Pancreas (tissue), 10 donors: ENCODE data around the gene IL15RA. TPM values are rescaled to one million over a fixed set of nuclear protein-coding genes. Genes with fewer than 3 reads are reported as not detected.

Experiments used
- ATAC-seq, 4 donors: fragments of 200-7000 bp; cut with Tn5 transposase; one replicate each; pipeline versions ENCODE4 v1.8.0 to v1.9.1; 2020; ENCODE audit warnings: mild to moderate bottlenecking in 4 of 4, moderate library complexity in 4 of 4
- DNase-seq, 6 donors: peaks; one replicate each; pipeline ENCODE4 v3.0.0-alpha.2; 2020
- FAIRE-seq: peaks from 2 replicates; lab custom pipeline; 2012; peaks lifted over from hg19 to GRCh38; lab: Jason Lieb, UNC
- H3K27ac ChIP-seq, 4 donors: fragments of 200-600 bp; sonication (generic); 1 replicate in 3 of 4; 2 replicates in 1 of 4; pipeline versions ENCODE4 v1.5.0 to v1.8.0; 2020
- H3K27me3 ChIP-seq, 4 donors: fragments of 200-600 bp; one replicate each; pipeline ENCODE4 v1.8.0; 2021
- H3K36me3 ChIP-seq, 3 donors: fragments of 200-600 bp; sonication (generic) in 1 of 3; one replicate each; pipeline versions ENCODE4 v1.5.0 to v1.8.0; 2020 to 2021
- H3K4me1 ChIP-seq, 3 donors: fragments of 200-600 bp; one replicate each; pipeline ENCODE4 v1.8.0; 2021
- H3K4me3 ChIP-seq, 4 donors: fragments of 200-600 bp; sonication (generic) in 2 of 4; one replicate each; pipeline versions ENCODE4 v1.5.0 to v1.8.0; 2020 to 2021
- H3K9me3 ChIP-seq, 4 donors: fragments of 200-600 bp; one replicate each; pipeline ENCODE4 v1.8.0; 2021
- CTCF ChIP-seq, 4 donors: fragments of 200-600 bp; sonication (generic) in 3 of 4; IDR thresholded peaks; one replicate each; pipeline versions ENCODE4 v1.5.0 to v1.8.0; 2021; ENCODE audit warnings: antibody characterized with exemption in 4 of 4
- WGBS, 2 donors: extraction: QIAGEN DNeasy Blood & Tissue Kit; methylation state at CpG; one replicate each; pipeline ENCODE4 v1.1.7; 2013; 5-methylcytosine and 5-hydroxymethylcytosine counted together
- intact Hi-C, 3 donors: fragments of 100-400 bp; cut with DNase I; formaldehyde crosslinking; loops; one replicate each; pipeline versions ENCODE4 v1.11.1 to v1.14.2; 2022
- polyA plus RNA-seq, 2 donors: library from polyadenylated mRNA; stranded (reverse); fragments of 200-250 nt; gene quantifications; one replicate each; pipeline ENCODE4 v1.2.3, GENCODE V29; 2013
- total RNA-seq, 6 donors: library from RNA; stranded (reverse); fragmentation: NEBNext Ultra II Directional in 4 of 6; extraction: Animal tissue kit (Norgen Biotek cat#: 25700) in 4 of 6; gene quantifications; one replicate each; pipeline versions ENCODE4 v1.2.1 to v1.2.4, GENCODE V29; 2021 to 2023
- donor health status: healthy with polysubstance abuse.
- donor health status: DM: no; HTN: no; CAD: no; lungs with moderate emphysema.
- donor health status: DM: no; HTN: no; CAD: no.
- donor health status: control.
- donor health status: control.
- donor health status: Bipolar disorder and iron deficiency.
- donor health status: DM: yes; HTN: yes; CAD: no.
- donor health status: DM: no; HTN: no; CAD: no.
- donor health status: DM: no; HTN: no; CAD: no.
- donor health status: DM: yes; HTN: yes; CAD: no.

The IL15RA gene
- total and polyA plus RNA-seq, 8 donors: 6.9 to 14.3 (median 11.0) TPM

- no peak for TF ChIP-seq CTCF (IDR thresholded peaks at IDR 0.05)
- 85 to 86% methylated on average over 10 of the region's 10 CpGs for WGBS, 2 donors
- FAIRE-seq (no peak), ATAC-seq (no peak), DNase-seq (no peak)
- intact Hi-C loops: no loop called here
- Histone ChIP-seq H3K9me3 (no peaks in the 10 kb centered on the region), H3K4me3 (no peak overlapping the region), H3K36me3 (peaks cover 12 to 85% (median 18%) of the 10 kb centered on the region in 3 donors), H3K27ac (no peak overlapping the region), H3K4me1 (no peaks in the 10 kb centered on the region), H3K27me3 (no peaks in the 10 kb centered on the region)
Measured at GRCh38 chr10:5924889-5925288, 52.5 kb downstream of the IL15RA start.

- Histone ChIP-seq H3K4me3 (no peak overlapping the region), H3K4me1 (no peaks in the 10 kb centered on the region), H3K36me3 (peaks cover 9 to 84% (median 32%) of the 10 kb centered on the region in 3 donors), H3K9me3 (no peaks in the 10 kb centered on the region), H3K27me3 (no peaks in the 10 kb centered on the region), H3K27ac (no peak overlapping the region)
- intact Hi-C loops: no loop called here
- ATAC-seq (no peak), FAIRE-seq (no peak), DNase-seq (no peak)
- 82 to 84% methylated on average over 5 of the region's 5 CpGs for WGBS, 2 donors
- no peak for TF ChIP-seq CTCF (IDR thresholded peaks at IDR 0.05)
Measured at GRCh38 chr10:5921746-5922145, 55.6 kb downstream of the IL15RA start.

DNA sequence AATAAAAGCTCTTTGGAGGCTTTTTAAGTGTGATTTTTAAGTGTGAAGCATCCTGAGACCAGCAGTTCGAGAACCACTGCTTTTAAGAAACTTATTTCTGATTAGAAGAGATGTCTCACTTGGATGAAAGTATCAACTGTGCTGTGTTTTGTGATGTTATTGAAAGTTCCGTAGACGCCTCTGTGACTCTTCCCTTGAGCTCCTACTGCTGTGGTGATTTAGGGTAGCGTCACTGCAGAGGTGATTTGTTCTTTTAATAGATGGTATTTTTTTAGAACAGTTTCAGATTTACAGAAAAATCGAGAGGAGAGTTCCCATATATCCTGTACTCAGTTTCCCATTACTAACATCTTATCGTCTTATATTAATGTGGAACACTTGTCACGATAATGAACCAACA is 57.8 kb downstream of the IL15RA start:
- H3K4me3 ChIP-seq: no peak overlapping the region
- ATAC-seq: no peak

GRCh38 chr10:5918763-5919162 is 58.6 kb downstream of the IL15RA start:
- Histone ChIP-seq H3K27me3 (no peaks in the 10 kb centered on the region), H3K4me1 (no peaks in the 10 kb centered on the region), H3K4me3 (no peak overlapping the region), H3K27ac (no peak overlapping the region), H3K36me3 (peaks cover 0 to 81% (median 23%) of the 10 kb centered on the region in 3 donors), H3K9me3 (no peaks in the 10 kb centered on the region)
- 94 to 97% methylated on average over 4 of the region's 4 CpGs for WGBS, 2 donors
- DNase-seq: no peak
- ATAC-seq: no peak
- no peak for TF ChIP-seq CTCF (IDR thresholded peaks at IDR 0.05)
- intact Hi-C loops: no loop called here
- no peak for FAIRE-seq

More for the DNA sequence above, 57.8 kb downstream of the IL15RA start:
- 94 to 95% methylated on average over 7 of the region's 7 CpGs for WGBS, 2 donors
- intact Hi-C loops: no loop called here
- DNase-seq (no peak), FAIRE-seq (no peak)
- Histone ChIP-seq H3K36me3 (peaks cover 3 to 81% (median 30%) of the 10 kb centered on the region in 3 donors), H3K27me3 (no peaks in the 10 kb centered on the region), H3K9me3 (no peaks in the 10 kb centered on the region), H3K4me1 (no peaks in the 10 kb centered on the region), H3K27ac (no peak overlapping the region)
- TF ChIP-seq CTCF (IDR thresholded peaks at IDR 0.05): no peak

- H3K36me3 ChIP-seq: peaks cover 4 to 83% (median 23%) of the 10 kb centered on the region in 3 donors
- 95 to 96% methylated on average over 13 of the region's 13 CpGs for WGBS, 2 donors
- FAIRE-seq: no peak
Measured at GRCh38 chr10:5917305-5917704, 60.0 kb downstream of the IL15RA start.

More at GRCh38 chr10:5917305-5917704, 60.0 kb downstream of the IL15RA start:
- DNase-seq (no peak), ATAC-seq (no peak)
- H3K4me3 ChIP-seq: no peak overlapping the region
- H3K9me3 ChIP-seq: no peaks in the 10 kb centered on the region
- intact Hi-C loops: no loop called here
- H3K4me1 ChIP-seq: no peaks in the 10 kb centered on the region
- no peak for TF ChIP-seq CTCF (IDR thresholded peaks at IDR 0.05)
- H3K27ac ChIP-seq: no peak overlapping the region
- no peaks in the 10 kb centered on the region for H3K27me3 ChIP-seq
